GM12864 (cell line): ENCODE measurements around the gene LRP1-AS.

Experiments
- DNase-seq: peaks from one replicate; pipeline ENCODE4 v3.0.0-alpha.2; 2011; ENCODE audit warnings: low read depth
- H3K4me3 ChIP-seq: 2 replicates; pipeline ENCODE4 v1.5.1; 2011; ENCODE audit warnings: mild to moderate bottlenecking, low read depth, low read length, control low read depth
- TF ChIP-seq, protein P1 (sequence below): IDR thresholded peaks from 2 replicates; pipeline ENCODE4 v1.5.1; 2011; ENCODE audit warnings: low read depth, mild to moderate bottlenecking, moderate library complexity, low read length, control low read depth, inconsistent platforms; ENCODE audit errors: missing control alignments

The LRP1-AS gene

DNA sequence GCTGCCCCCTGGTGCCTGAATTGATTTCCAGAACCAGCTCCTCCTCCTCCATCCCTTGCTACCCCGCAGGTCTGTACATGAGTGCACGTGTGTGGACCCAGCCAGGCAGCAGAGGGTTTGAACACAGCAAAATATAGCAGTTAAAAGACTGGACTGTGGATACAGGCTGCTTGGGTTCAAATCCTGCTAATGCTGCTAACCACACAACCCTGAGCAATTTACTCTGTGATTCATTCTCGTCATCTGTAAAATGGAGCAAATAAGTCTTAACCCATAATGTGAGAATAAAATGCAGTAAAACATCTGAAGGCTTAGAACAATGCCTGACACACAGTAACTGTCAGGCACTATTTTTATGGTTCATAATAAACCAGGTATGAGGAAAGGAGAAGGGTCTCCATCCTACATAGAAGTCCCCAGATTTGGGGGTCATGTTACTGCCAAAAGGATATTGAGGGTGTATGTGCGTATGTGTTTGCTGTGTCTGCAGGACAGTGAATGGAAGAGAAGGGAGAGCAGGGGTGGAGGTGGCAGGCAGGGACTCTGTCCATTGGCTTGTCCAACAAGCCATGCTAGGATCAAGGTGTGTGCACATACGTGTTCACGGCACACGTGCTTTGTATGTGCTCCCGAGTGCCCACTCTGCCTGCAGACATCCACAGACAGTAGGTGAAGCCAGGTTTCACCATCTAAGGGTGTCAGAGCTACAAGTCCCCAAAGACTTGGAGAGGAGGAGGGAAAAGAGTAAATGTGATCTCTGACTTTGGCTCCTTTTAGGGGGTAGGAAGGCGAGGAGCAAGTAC lies 34.7 kb downstream of the LRP1-AS start:
- no peak for DNase-seq
- TF ChIP-seq, protein P1, sequence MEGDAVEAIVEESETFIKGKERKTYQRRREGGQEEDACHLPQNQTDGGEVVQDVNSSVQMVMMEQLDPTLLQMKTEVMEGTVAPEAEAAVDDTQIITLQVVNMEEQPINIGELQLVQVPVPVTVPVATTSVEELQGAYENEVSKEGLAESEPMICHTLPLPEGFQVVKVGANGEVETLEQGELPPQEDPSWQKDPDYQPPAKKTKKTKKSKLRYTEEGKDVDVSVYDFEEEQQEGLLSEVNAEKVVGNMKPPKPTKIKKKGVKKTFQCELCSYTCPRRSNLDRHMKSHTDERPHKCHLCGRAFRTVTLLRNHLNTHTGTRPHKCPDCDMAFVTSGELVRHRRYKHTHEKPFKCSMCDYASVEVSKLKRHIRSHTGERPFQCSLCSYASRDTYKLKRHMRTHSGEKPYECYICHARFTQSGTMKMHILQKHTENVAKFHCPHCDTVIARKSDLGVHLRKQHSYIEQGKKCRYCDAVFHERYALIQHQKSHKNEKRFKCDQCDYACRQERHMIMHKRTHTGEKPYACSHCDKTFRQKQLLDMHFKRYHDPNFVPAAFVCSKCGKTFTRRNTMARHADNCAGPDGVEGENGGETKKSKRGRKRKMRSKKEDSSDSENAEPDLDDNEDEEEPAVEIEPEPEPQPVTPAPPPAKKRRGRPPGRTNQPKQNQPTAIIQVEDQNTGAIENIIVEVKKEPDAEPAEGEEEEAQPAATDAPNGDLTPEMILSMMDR: peak; percentile 81
- H3K4me3 ChIP-seq: peak overlapping the region; percentile 98; the same call in 1 of the 2 replicates

DNA sequence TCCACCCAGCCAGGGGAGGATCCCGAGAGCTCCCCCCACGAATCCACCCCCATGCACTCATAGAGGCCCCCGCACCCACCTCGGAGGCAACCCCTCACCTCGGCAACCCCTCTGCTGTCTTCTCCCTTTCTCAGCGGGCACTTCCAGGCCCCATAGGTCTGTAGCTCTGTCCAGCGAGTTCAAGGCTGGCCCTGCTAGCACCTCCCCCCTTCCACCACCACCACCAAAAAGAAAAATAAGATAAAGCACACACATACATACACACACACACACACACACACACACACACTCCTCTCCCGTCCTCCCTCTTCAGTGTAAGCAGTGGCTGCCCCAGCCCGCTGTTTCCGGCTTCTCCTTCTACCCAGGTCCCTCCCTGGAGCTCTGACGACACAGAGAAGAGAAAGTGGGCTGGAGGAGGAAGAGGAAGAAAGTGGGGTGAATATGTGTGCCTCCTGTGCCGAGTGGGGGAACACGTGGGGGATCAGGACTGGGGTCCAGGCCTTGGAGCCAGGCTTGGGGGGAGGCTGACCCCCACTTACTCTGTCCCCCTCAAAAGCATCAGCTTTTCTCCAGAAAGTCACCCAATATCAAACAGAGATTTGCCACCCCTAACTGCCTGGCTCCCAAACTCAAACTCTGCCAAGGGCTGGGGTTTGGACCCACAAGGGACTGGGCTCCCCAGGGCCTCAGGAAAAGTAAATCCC lies 36.2 kb downstream of the LRP1-AS start, which contains the start of gene STAT6:
TSS of gene STAT6 (minus strand) at position 332 of the 704 bp plus-strand sequence. CDS start 3,084 bp downstream, outside the sequence.
- TF ChIP-seq, protein P1: no peak
- peak within 1 kb of the TSS; percentile 98 for H3K4me3 ChIP-seq
- DNase-seq: peak; percentile 75

DNA sequence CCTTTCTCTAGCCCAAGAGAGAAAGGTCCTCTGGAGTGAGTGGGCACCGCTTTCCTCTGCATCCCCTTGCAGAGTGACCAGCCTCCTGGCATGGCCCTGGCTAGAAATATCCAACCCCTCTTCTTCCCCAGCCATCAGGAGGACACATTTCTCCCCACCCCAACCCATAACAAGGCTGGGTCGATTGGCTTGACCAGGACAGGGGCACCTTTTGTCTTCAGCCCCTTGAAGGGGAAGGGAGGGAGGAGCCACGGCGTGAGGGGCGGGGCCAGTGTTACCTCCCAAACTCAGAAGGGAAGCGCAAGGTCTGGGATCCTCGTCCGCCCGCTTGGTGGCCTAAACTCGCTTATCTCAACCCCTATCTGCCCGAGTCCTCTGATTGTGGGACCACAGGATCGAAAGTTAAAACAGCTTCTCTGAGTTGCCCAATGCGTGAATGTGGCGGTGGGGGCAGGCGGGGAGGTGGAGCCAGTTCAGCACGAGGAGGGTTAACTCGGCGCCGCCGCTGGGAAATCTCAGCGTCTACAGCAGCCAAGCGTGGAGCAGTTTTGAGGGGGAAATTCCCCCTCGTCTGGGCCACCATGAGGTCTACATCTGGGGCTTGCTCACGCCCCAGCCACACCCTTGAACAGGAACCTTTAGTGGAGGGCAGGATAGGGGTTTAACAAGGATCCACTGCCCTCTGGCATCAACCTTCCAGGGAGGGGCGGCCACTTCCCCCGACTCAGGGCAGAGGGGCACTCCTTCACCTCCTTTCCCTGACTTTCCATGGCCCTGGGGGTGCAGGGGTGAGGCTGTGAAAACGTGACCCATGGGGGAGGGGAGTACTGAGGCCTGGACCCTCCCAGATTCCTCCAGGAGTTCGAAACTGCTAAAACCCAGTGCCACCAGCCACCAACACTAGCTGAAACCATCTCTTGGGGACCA lies 37.1 kb downstream of the LRP1-AS start:
- no peak for DNase-seq
- peak overlapping the region; percentile 98 for H3K4me3 ChIP-seq
- TF ChIP-seq, protein P1: peak; percentile 11

DNA sequence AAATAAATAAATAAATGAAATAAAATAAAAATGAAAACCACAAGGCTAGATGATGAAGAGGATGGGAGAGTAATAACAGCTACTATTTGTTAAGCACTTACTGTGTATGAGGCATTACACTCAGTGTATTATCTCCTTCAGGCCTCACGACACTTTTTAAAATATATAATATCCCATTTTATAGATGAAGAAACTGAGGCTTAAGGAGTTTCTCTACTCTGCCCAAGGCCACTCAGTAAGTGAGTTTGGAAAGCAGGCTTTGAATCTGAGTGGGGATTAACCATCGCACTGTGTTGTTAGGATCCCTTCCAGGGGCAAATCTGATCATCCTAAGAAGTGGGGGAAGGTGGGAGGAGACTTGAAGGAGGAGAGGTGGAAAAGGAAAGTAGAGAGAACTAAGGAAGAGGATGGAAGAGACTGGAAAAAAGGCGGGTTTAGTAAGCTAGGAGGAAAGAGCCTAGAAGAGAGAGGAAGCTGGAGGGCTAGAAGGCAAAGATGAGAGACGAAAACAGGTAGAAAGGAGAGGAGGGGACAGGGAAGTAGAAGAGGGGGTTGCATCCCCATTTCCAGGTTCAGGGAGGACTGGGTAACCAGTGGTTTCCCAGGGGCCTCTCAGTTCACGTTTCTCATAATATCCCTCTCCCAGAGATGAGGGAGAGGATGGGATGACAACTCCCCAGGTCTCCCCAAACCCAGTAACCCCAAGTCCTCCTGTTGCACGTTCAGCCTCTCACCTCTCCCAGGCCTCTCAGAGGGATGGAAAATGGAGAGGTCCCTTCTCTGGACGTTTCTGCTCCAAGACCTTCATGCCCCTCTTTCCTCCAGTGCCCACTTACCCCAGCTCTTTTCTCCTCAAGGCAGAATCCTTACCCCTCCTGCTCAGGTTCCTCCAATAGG lies 38.0 kb downstream of the LRP1-AS start:
- H3K4me3 ChIP-seq: peak overlapping the region; percentile 98
- no peak for DNase-seq
- TF ChIP-seq, protein P1: no peak

DNA sequence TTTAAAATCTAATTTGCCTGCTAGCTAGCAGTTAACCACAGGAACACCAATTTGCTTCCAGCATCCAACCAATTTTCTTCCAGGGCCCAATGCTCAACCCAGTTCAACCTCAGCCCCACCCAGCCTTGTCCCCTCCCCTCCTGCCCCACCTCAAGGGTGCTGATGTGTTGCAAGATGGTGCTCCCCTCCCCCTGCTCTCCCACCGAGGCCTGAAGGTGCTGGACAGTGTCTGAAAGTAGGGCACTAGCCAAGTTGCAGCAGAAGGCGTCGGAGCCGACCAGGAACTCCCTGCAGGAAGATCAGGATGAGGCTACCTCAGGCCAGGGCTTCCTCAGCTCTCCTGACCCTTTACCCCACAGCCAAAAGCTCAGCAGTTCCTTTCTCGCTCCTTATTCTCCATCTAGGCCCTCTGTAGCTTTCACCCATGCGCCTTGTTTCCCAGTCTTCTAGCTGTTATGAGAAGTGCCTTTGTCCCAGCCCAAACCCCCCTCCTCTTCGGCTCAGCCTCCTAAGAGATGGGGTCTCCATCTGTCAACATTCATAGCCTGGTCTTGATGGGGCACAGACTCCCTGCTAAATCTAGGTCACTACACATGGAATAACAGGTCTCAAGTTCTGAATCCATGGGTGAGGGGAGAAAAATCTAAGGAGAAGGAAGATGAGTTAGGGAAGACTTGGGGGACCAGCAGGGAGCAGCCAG lies 39.8 kb downstream of the LRP1-AS start:
- no peak overlapping the region for H3K4me3 ChIP-seq
- DNase-seq: no peak
- TF ChIP-seq, protein P1: no peak
